HepG2 (cell line): ENCODE measurements around the gene BCL2L2. TPM values are rescaled to one million over a fixed set of nuclear protein-coding genes. Genes with fewer than 3 reads are reported as not detected.

Experiments
- ETV5 ChIP-seq: IDR thresholded peaks from 2 replicates; pipeline ENCODE4 v1.6.1; 2018; ENCODE audit warnings: missing biosample characterization, missing genetic modification reagents, inconsistent platforms, borderline replicate concordance
- ETV6 ChIP-seq: sonication (generic); formaldehyde crosslinking; conservative IDR thresholded peaks from 2 replicates; pipeline ENCODE4 v1.4.0; 2020; ENCODE audit warnings: missing genetic modification reagents
- GTF2F1 ChIP-seq: fragments of 150-350 bp; IDR thresholded peaks from 2 replicates; pipeline ENCODE4 v1.6.1; 2014; ENCODE audit warnings: low read length
- HNRNPLL ChIP-seq: fragments of 200-400 bp; formaldehyde crosslinking; IDR thresholded peaks from 2 replicates; pipeline ENCODE4 v1.6.1; 2017; ENCODE audit warnings: mild to moderate bottlenecking, low read depth, low read length; ENCODE audit not compliant: poor library complexity, severe bottlenecking
- JUND ChIP-seq: sonication (generic); formaldehyde crosslinking; IDR thresholded peaks from 2 replicates; pipeline ENCODE4 v1.8.0; 2022; ENCODE audit warnings: mild to moderate bottlenecking, missing genetic modification reagents
- MEF2D ChIP-seq: sonication (generic); formaldehyde crosslinking; IDR thresholded peaks from 2 replicates; pipeline ENCODE4 v1.5.1; 2020; ENCODE audit warnings: mild to moderate bottlenecking, missing genetic modification reagents
- MYNN ChIP-seq: sonication (generic); formaldehyde crosslinking; IDR thresholded peaks from 2 replicates; pipeline ENCODE4 v1.4.0; 2020; ENCODE audit warnings: mild to moderate bottlenecking, low read depth, missing genetic modification reagents
- NFAT5 ChIP-seq: sonication (generic); formaldehyde crosslinking; IDR thresholded peaks from 2 replicates; pipeline ENCODE4 v1.4.0; 2020; ENCODE audit warnings: missing genetic modification reagents
- NFE2L2 ChIP-seq: fragments of 150-350 bp; IDR thresholded peaks from 2 replicates; pipeline ENCODE4 v1.6.1; 2014; ENCODE audit warnings: low read length
- NFIC ChIP-seq: IDR thresholded peaks from 2 replicates; pipeline ENCODE4 v1.6.1; 2012; ENCODE audit warnings: mild to moderate bottlenecking, low read length, inconsistent platforms
- RNF2 ChIP-seq: fragments of 450-650 bp; conservative IDR thresholded peaks from 2 replicates; pipeline ENCODE4 v1.6.1; 2016; ENCODE audit warnings: low read depth
- TFAP4 ChIP-seq: sonication (generic); IDR thresholded peaks from 2 replicates; pipeline ENCODE4 v1.6.1; 2016; ENCODE audit warnings: low read depth, borderline replicate concordance
- ZFP37 ChIP-seq: sonication (generic); formaldehyde crosslinking; IDR thresholded peaks from 2 replicates; pipeline ENCODE4 v1.4.0; 2020; ENCODE audit warnings: missing genetic modification reagents, borderline replicate concordance
- ZNF232 ChIP-seq: sonication (generic); formaldehyde crosslinking; IDR thresholded peaks from 2 replicates; pipeline ENCODE4 v1.4.0; 2020; ENCODE audit warnings: missing genetic modification reagents, borderline replicate concordance
- ZNF264 ChIP-seq: sonication (generic); formaldehyde crosslinking; IDR thresholded peaks from 2 replicates; pipeline ENCODE4 v1.4.0; 2020; ENCODE audit warnings: missing genetic modification reagents
- ZNF333 ChIP-seq: sonication (generic); formaldehyde crosslinking; IDR thresholded peaks from 2 replicates; pipeline ENCODE4 v1.4.0; 2020; ENCODE audit warnings: mild to moderate bottlenecking, missing genetic modification reagents, borderline replicate concordance
- polyA plus RNA-seq, 8 experiments: library from polyadenylated mRNA; depleted of rRNA in 3 of 8; stranded (reverse) in 7 of 8; unstranded in 1 of 8; fragments of >200 nt; fragmentation: Illumina TruSeq in 4 of 8; extraction: Trizol in 4 of 8; gene quantifications; 2 replicates each; pipeline versions ENCODE4 v1.2.1 to v1.2.3, GENCODE V29; 2011 to 2016; ENCODE audit warnings: low read depth in 4 of 8, missing spikeins in 1 of 8, mixed read lengths in 1 of 8; ENCODE audit not compliant: insufficient read depth in 1 of 8
- total RNA-seq, 5 experiments: library from RNA; depleted of rRNA; stranded (reverse); fragments of >200 nt; fragmentation: Illumina TruSeq; extraction: Trizol; gene quantifications; 2 replicates each; pipeline ENCODE4 v1.2.3, GENCODE V29; 2016; ENCODE audit warnings: low read depth in 1 of 5
- TF ChIP-seq, protein P1 (sequence below): sonication (generic); formaldehyde crosslinking; IDR thresholded peaks from 2 replicates; pipeline ENCODE4 v1.4.0; 2020; ENCODE audit warnings: mild to moderate bottlenecking, missing genetic modification reagents
- TF ChIP-seq, protein P2 (sequence below): IDR thresholded peaks from 2 replicates; pipeline ENCODE4 v1.6.1; 2016; ENCODE audit warnings: mild to moderate bottlenecking
- TF ChIP-seq, protein P3 (sequence below): sonication (generic); formaldehyde crosslinking; IDR thresholded peaks from 2 replicates; pipeline ENCODE4 v1.5.0; 2020; ENCODE audit warnings: missing genetic modification reagents

The BCL2L2 gene
- total and polyA plus RNA-seq, 2 of the 13 experiments (the other 11 are each of a cell fraction or from before 2014, with no cell fraction given), result 28.1 to 49.8 TPM

DNA sequence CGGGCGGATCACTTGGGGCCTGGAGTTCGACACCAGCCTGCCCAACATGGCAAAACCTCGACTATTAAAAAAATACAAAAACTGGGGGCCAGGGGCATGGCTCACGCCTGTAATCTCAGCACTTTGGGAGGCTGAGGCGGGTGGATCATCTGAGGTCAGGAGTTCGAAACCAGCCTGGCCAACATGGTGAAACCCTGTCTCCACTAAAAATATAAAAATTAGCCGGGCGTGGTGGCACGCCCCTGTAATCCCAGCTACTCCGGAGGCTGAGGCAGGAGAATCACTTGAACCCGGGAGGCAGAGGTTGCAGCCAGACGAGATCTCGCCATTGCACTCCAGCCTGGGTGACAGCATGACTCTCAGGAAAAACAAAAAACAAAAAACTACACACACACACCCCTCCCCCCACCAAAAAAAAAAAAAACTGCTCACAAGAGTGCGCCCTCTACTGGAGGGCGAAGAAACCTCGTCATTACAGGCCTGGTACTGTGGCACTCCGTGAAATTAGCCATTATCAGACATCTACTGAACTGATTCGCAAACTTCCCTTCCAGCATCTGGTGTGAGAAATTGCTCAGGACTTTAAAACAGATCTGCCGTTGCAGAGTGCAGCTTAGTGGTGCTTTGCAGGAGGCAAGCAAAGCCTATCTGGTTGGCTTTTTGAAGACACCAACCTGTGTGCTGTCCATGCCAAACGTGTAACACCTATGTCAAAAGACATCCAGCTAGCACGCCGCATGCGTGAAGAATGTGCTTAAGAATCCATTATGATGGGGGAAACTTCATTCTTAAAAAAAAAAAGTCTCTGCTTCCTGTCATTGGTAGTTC, 11.7 kb upstream of the BCL2L2 start (continued):
- TF ChIP-seq ETV6 (no peak), ETV5 (CRISPR knock-in tag) (no peak), ZNF232 (CRISPR knock-in tag) (no peak), ZFP37 (CRISPR knock-in tag) (0 out of 2 replicates have a peak, but pooled peaks have one; percentile 57), ZNF264 (CRISPR knock-in tag) (peak; percentile 68; the same call in 1 of the 2 replicates), NFIC (no peak), ZNF333 (CRISPR knock-in tag) (peak; percentile 84; the same call in 1 of the 2 replicates), MEF2D (CRISPR knock-in tag) (no peak), NFE2L2 (no peak), TFAP4 (no peak; the same call in 1 of the 2 replicates), NFAT5 (CRISPR knock-in tag) (no peak), RNF2 (no peak), JUND (no peak), GTF2F1 (no peak), HNRNPLL (no peak), MYNN (CRISPR knock-in tag) (no peak)
- TF ChIP-seq, protein P1, sequence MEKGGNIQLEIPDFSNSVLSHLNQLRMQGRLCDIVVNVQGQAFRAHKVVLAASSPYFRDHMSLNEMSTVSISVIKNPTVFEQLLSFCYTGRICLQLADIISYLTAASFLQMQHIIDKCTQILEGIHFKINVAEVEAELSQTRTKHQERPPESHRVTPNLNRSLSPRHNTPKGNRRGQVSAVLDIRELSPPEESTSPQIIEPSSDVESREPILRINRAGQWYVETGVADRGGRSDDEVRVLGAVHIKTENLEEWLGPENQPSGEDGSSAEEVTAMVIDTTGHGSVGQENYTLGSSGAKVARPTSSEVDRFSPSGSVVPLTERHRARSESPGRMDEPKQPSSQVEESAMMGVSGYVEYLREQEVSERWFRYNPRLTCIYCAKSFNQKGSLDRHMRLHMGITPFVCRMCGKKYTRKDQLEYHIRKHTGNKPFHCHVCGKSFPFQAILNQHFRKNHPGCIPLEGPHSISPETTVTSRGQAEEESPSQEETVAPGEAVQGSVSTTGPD, result peak; percentile 67; the same call in 1 of the 2 replicates
- TF ChIP-seq, protein P2, sequence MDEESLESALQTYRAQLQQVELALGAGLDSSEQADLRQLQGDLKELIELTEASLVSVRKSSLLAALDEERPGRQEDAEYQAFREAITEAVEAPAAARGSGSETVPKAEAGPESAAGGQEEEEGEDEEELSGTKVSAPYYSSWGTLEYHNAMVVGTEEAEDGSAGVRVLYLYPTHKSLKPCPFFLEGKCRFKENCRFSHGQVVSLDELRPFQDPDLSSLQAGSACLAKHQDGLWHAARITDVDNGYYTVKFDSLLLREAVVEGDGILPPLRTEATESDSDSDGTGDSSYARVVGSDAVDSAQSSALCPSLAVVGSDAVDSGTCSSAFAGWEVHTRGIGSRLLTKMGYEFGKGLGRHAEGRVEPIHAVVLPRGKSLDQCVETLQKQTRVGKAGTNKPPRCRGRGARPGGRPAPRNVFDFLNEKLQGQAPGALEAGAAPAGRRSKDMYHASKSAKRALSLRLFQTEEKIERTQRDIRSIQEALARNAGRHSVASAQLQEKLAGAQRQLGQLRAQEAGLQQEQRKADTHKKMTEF, result peak; percentile 51; the same call in 1 of the 2 replicates
- TF ChIP-seq, protein P3, sequence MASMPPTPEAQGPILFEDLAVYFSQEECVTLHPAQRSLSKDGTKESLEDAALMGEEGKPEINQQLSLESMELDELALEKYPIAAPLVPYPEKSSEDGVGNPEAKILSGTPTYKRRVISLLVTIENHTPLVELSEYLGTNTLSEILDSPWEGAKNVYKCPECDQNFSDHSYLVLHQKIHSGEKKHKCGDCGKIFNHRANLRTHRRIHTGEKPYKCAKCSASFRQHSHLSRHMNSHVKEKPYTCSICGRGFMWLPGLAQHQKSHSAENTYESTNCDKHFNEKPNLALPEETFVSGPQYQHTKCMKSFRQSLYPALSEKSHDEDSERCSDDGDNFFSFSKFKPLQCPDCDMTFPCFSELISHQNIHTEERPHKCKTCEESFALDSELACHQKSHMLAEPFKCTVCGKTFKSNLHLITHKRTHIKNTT (CRISPR knock-in tag), result 0 out of 2 replicates have a peak, but pooled peaks have one; percentile 78
